Left lung (tissue), 10 donors: ENCODE results near the gene RABGEF1. TPM values are rescaled to one million over a fixed set of nuclear protein-coding genes. Genes with fewer than 3 reads are reported as not detected.
"Not testable (repeated sequence)": the region's sequence is repeated elsewhere in the genome, so short reads cannot be mapped to it uniquely, and the experiment has no call there.

Source experiments
- ATAC-seq: fragments of 200-7000 bp; cut with Tn5 transposase; one replicate; pipeline ENCODE4 v1.9.1; 2020; ENCODE audit warnings: moderate library complexity
- DNase-seq, 4 donors: peaks; one replicate each; pipeline ENCODE4 v3.0.0-alpha.2; 2013 to 2020
- H3K27ac ChIP-seq, 2 donors: fragments of 200-600 bp; sonication (generic) in 1 of 2; one replicate each; pipeline versions ENCODE4 v1.5.0 to v1.8.0; 2020 to 2021
- H3K27me3 ChIP-seq, 2 donors: fragments of 200-600 bp; sonication (generic) in 1 of 2; one replicate each; pipeline versions ENCODE4 v1.5.0 to v1.8.0; 2020 to 2021
- H3K36me3 ChIP-seq, 2 donors: fragments of 200-600 bp; sonication (generic) in 1 of 2; one replicate each; pipeline versions ENCODE4 v1.5.0 to v1.8.0; 2020 to 2021
- H3K4me1 ChIP-seq, 2 donors: fragments of 200-600 bp; one replicate each; pipeline ENCODE4 v1.8.0; 2021
- H3K4me3 ChIP-seq, 2 donors: fragments of 200-600 bp; sonication (generic) in 1 of 2; one replicate each; pipeline versions ENCODE4 v1.5.0 to v1.8.0; 2020 to 2021; ENCODE audit warnings: mild to moderate bottlenecking in 1 of 2
- H3K9me3 ChIP-seq, 2 donors: fragments of 200-600 bp; sonication (generic) in 1 of 2; one replicate each; pipeline versions ENCODE4 v1.5.0 to v1.8.0; 2020 to 2021
- intact Hi-C, 2 donors: fragments of 100-400 bp; cut with DNase I; formaldehyde crosslinking; loops; one replicate each; pipeline versions ENCODE4 v1.11.2 to v1.14.2; 2022
- polyA plus RNA-seq, 6 donors: library from polyadenylated mRNA; unstranded; fragments of 120-200 nt; gene quantifications; one replicate each; pipeline ENCODE4 v1.2.1, GENCODE V29; 2013; ENCODE audit not compliant: insufficient read length in 6 of 6
- total RNA-seq, 2 donors: library from RNA; stranded (reverse); fragmentation: NEBNext Ultra II Directional; extraction: Animal tissue kit (Norgen Biotek cat#: 25700); gene quantifications; one replicate each; pipeline ENCODE4 v1.2.1, GENCODE V29; 2021
- TF ChIP-seq, protein P1 (sequence below), 2 donors: fragments of 200-600 bp; sonication (generic) in 1 of 2; IDR thresholded peaks; one replicate each; pipeline versions ENCODE4 v1.5.0 to v1.8.0; 2021; ENCODE audit warnings: antibody characterized with exemption in 2 of 2
- donor health status: DM: no; HTN: yes; CAD: no.
- donor health status: DM: no; HTN: no; CAD: no.

The RABGEF1 gene
- total and polyA plus RNA-seq, 8 donors, result 22.5 to 38.9 (median 32.4) TPM

DNA sequence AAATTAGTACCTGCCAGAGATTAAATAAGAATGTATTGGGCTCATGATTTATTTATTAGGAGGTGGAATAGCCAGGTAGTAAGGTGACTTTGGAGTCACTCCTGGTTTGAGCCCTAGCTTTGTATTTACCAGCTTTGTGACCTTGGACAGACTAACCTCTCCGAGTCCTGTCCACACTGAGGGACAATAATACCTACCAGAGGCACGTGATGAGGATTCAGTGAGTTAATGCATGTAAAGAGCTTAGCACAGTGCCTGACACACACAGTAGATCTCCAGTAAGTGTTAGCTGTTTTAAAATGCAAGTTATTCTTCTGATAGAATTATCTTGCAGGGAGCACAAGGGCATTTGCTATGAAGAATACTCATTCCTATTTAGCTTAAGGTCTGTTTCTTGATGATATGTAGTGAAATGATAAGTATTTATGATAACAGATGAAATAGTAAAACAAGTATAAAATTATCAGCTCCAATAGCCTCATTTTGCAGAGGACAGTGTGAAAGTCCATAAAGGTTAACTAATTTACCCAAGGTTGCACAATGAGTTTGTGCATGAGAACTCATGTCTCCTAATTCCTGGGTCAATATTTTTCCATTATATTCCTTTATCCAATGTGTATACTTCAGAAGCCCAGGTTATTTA is 36.4 kb downstream of the RABGEF1 start:
- DNase-seq (no peak), ATAC-seq (no peak)
- intact Hi-C loops, result no loop called here
- peaks cover 0 to 88% of the 10 kb centered on the region in 2 donors for H3K36me3 ChIP-seq
- H3K9me3 ChIP-seq, result no peaks in the 10 kb centered on the region
- TF ChIP-seq, protein P1, sequence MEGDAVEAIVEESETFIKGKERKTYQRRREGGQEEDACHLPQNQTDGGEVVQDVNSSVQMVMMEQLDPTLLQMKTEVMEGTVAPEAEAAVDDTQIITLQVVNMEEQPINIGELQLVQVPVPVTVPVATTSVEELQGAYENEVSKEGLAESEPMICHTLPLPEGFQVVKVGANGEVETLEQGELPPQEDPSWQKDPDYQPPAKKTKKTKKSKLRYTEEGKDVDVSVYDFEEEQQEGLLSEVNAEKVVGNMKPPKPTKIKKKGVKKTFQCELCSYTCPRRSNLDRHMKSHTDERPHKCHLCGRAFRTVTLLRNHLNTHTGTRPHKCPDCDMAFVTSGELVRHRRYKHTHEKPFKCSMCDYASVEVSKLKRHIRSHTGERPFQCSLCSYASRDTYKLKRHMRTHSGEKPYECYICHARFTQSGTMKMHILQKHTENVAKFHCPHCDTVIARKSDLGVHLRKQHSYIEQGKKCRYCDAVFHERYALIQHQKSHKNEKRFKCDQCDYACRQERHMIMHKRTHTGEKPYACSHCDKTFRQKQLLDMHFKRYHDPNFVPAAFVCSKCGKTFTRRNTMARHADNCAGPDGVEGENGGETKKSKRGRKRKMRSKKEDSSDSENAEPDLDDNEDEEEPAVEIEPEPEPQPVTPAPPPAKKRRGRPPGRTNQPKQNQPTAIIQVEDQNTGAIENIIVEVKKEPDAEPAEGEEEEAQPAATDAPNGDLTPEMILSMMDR (IDR thresholded peaks at IDR 0.05), result no peak
- no peaks in the 10 kb centered on the region for H3K27me3 ChIP-seq
- no peak overlapping the region for H3K4me3 ChIP-seq
- peaks cover 0 to 6% of the 10 kb centered on the region in 2 donors for H3K4me1 ChIP-seq
- no peak overlapping the region for H3K27ac ChIP-seq

DNA sequence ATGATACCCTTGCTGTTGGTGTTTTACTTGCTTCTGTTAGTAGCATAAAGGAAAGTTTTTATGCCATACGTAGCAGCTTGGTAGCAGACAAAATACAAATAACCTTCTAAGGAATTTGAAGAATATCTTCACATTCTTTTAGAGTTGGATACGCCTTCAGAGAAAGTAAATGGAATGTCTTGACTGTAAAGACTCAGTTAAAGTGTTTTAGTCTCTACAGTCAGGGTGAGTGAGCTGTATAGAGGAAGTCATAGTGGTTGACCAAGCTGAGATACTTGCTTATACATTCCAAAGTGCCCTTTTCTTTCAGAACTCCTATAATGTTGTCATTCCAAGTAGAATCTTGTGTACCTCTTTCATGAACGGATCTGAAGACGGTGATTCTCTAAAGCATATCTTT is 37.7 kb downstream of the RABGEF1 start:
- intact Hi-C loops, result no loop called here
- ATAC-seq, result peak; percentile 53
- no peak for DNase-seq
- Histone ChIP-seq H3K27ac (no peak overlapping the region), H3K9me3 (no peaks in the 10 kb centered on the region), H3K27me3 (no peaks in the 10 kb centered on the region), H3K4me3 (no peak overlapping the region), H3K36me3 (peaks cover 0 to 81% of the 10 kb centered on the region in 2 donors), H3K4me1 (peaks cover 0 to 14% of the 10 kb centered on the region in 2 donors)
- TF ChIP-seq, protein P1 (IDR thresholded peaks at IDR 0.05), result no peak

DNA sequence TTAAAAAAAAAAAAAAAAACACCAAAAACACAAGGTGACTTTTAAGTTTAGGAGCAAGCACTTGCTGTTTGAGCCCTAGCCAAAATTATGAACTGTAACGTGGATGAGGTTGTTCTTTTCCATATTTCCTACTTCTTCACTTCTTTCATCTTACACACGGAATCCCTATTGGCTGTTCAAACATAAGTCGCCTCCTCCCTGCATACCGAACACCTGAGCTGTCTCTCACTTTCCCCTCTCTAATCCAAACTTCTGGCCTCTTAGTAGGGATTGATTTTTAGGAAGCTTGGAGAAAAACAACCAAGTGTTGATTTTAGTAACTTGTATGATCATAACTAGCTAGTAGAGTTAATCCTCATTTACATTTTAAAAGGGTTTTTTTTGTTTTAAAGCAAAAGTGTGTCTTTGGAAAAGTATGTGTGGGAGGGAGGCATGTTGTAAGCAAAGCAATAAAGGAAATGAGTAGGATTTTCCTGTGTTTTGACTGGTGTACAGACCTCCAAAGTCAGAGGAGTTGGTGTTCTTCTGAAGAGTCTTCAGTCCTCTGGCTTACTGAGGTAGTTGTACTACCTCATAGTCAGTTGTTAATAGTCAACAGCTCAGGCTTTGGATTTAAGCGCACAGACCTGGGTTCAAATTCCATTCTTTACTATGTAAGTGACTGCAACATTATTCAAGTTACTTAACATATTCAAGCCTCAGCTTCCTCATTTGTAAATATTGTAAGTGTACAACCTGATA is 39.3 kb downstream of the RABGEF1 start:
- peak overlapping the region in 1 of 2 donors; percentile 64 for H3K27ac ChIP-seq
- intact Hi-C loops, result no loop called here
- no peak for DNase-seq
- no peaks in the 10 kb centered on the region for H3K9me3 ChIP-seq
- ATAC-seq, result peak; percentile 32
- TF ChIP-seq, protein P1 (IDR thresholded peaks at IDR 0.05), result no peak
- peaks cover 0 to 14% of the 10 kb centered on the region in 2 donors for H3K4me1 ChIP-seq
- peaks cover 0 to 74% of the 10 kb centered on the region in 2 donors for H3K36me3 ChIP-seq
- H3K27me3 ChIP-seq, result no peaks in the 10 kb centered on the region
- no peak overlapping the region for H3K4me3 ChIP-seq

DNA sequence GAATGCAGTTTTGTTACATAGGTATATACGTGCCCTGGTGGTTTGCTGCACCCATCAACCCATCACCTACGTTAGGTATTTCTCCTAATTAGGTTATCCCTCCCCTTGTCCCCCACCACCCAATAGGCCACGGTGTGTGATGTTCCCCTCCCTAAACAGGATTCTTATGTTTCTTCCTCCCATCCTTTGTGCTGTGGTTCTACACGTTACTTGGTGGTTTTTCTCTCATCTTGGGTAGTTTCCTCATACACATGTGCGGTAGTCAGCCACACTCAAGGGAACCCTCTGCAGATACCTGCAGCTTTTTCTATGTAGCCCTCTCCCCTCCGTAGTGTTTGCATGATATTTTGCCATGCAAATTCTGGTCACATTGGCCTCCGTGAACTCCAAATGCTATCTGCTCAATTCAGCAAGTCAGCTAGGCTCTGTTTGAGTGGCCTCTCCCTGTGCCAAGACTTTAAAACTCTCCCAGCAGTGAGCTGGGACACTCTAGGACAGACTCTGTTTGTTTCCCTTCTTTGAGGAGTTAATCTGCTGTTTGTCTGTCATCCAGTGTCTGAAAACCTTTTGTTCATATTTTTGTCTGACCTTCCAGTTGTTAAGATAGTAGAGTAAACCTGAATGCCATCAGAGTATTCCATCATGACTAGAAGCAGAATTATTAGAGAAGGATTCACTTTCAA is 41.0 kb downstream of the RABGEF1 start:
- peaks cover 0 to 74% of the 10 kb centered on the region in 2 donors for H3K36me3 ChIP-seq
- no peak for ATAC-seq
- H3K9me3 ChIP-seq, result no peaks in the 10 kb centered on the region
- intact Hi-C loops, result no loop called here
- no peaks in the 10 kb centered on the region for H3K27me3 ChIP-seq
- TF ChIP-seq, protein P1 (IDR thresholded peaks at IDR 0.05), result no peak
- no peak for DNase-seq
- no peak overlapping the region for H3K27ac ChIP-seq
- H3K4me3 ChIP-seq, result no peak overlapping the region
- peaks cover 0 to 14% of the 10 kb centered on the region in 2 donors for H3K4me1 ChIP-seq

DNA sequence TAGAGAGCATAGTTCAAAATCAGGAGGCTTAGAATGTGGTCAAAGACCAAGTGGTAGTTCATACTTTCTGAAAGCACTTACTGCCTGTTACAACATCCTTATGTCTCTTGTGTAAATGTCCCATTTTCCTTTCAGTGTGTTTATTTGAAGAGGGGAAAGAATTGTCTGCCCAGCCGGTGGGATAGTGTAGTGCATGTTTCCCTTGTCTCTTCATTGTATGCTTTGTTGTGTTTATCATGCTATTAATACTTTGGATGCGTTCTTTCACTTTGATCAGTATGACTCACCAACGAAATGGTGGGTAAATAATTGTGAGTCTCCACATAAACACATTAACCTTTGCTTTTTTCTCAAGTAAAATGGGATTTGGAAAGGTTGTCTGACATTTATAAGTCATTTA is 42.3 kb downstream of the RABGEF1 start:
- H3K36me3 ChIP-seq, result peaks cover 0 to 76% of the 10 kb centered on the region in 2 donors
- ATAC-seq, result peak; percentile 77
- DNase-seq, H3K27ac ChIP-seq, intact Hi-C loops, H3K9me3 ChIP-seq, H3K4me3 ChIP-seq, H3K27me3 ChIP-seq: not testable (repeated sequence)
- peaks cover 0 to 14% of the 10 kb centered on the region in 2 donors for H3K4me1 ChIP-seq

DNA sequence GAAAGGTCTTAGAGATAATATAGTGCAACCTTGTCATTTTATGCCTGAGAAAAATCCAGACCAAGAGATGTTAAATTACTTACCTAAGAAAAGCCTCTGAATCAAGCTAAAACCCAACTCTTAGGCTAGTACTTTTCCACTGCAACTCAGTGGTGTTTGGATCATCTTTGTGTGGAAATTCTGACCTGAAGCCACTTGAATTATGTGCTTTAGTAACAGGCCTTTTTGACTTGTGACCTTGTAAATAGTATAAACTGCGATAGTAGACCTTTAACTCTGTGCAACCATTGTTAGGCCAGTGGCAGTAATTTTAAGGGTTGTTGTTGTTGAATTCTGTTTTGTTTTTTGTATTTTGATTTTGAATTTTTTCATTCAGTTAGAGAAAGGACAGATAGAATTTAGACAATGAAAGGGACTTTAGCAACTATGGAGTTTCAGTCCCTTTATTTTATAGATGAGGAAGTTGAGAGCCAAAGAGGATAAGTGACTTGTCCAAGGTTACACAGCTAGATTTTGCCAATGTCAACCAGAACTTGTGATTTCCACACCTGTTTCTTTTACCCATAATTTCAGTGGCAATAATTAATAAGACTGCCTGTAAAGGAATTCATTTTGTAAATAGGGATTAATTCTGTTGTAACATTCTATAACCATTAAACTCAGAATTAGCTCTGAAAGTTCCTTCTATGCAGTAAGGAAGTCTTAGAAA is 43.5 kb downstream of the RABGEF1 start:
- Histone ChIP-seq H3K36me3 (peaks cover 0 to 75% of the 10 kb centered on the region in 2 donors), H3K4me1 (peaks cover 0 to 14% of the 10 kb centered on the region in 2 donors), H3K27ac (peak overlapping the region in 1 of 2 donors; percentile 23)
- DNase-seq, H3K9me3 ChIP-seq, intact Hi-C loops, ATAC-seq, H3K27me3 ChIP-seq, H3K4me3 ChIP-seq: not testable (repeated sequence)
